GM11168 (cell line): ENCODE results near the gene PIAS4.
"Not testable (repeated sequence)": the region's sequence is repeated elsewhere in the genome, so short reads cannot be mapped to it uniquely, and the experiment has no call there.

Experiments
- in situ Hi-C: fragments of 300-500 bp; cut with MboI; formaldehyde crosslinking; loops from one replicate; pipeline ENCODE4 v1.12.0; 2022; ENCODE audit warnings: low sequenced_read_pairs; ENCODE audit not compliant: unreplicated experiment

PIAS4 gene, protein sequence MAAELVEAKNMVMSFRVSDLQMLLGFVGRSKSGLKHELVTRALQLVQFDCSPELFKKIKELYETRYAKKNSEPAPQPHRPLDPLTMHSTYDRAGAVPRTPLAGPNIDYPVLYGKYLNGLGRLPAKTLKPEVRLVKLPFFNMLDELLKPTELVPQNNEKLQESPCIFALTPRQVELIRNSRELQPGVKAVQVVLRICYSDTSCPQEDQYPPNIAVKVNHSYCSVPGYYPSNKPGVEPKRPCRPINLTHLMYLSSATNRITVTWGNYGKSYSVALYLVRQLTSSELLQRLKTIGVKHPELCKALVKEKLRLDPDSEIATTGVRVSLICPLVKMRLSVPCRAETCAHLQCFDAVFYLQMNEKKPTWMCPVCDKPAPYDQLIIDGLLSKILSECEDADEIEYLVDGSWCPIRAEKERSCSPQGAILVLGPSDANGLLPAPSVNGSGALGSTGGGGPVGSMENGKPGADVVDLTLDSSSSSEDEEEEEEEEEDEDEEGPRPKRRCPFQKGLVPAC

DNA sequence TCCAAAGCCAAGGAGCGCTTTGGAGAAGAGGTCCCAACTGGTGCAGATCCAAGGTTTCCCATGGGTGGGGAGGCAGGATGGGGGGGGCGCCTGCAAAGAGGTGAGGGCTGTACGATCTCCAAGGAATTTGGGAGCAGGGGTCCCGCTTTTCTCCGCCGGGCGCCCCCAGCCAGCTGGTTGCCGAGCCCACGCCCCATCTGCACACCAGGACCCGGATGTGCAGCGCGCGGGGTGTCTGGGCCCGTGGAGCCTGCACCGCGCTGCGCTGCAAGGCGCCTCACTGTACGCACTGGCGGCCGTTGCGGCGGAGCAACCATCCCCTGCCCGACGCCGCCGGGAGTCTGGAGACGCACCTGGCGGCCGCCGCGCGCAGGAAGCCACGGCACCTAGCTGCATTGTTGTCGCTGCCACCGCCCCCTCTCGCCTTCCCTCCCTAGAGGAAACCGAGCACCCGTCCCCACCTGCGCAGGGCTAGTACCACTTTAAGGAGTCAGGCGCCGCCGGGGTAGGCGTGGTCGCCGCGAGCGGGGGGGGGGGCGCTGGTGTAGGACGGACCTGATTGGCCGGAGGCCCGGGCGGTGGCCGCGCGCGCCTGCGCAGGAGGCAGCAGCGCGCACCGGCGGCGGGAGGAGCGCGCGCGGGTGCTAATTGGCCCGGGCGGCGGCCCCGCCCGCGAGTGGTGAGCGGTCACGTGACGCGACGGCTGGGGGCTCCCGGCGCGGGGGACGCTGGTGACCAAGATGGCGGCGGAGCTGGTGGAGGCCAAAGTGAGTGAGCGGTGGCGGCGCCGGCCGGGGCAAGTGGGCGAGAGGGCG, at the start of gene PIAS4:
TSS of gene PIAS4 (plus strand) at position 716 of the 815 bp plus-strand sequence. CDS start at position 741, 25 bp downstream.
- in situ Hi-C loops = no loop called here

DNA sequence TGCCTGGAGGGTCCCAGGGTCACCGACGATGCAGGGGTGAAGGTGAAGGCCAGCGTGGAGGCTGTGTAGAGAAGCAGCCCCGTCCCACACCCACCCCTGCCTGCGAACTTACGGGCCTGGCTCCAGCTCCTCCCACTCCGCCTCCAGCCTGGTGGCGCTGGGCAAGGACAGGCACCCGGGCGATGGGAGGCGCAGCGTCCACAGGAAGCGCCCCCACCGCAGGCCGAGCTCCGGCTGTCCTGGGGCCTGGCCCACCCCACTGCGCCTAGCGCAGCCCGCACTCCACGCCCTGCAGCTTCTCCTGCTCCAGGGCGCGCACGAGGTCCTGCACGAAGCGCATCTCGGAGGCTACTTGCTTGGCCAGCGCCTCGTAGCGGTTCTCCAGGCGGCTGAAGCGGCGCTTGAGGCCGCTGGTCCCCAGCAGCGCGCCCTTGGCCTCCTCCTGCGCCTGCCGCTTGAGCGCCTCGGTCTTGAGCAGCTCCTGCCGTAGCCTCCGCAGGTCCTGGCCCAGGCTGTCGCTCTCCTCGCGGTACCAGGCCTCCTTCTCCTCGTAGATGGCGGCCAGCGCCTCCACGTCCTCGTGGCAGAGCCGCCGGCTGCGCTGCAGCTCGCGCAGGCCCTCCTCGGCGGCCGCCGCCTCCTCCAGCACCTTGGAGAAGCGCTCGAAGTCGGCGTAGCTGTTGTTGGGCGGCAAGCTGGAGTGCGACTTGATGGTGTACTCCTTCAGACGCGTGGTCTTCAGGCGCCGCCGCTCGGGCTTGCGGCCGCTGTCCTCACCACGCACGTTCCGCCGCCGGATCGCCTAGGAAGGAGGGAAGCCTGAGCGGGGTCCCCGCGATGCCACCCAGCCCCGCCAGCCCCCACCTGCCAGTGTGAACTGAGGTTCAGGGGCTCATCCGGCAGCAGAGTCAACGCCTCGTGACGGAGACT, 48.4 kb upstream of the PIAS4 start:
- in situ Hi-C loops = no loop called here

GRCh38 chr19:3959766-3960131, 47.8 kb upstream of the PIAS4 start:
- in situ Hi-C loops = no loop called here

GRCh38 chr19:3961007-3961406, 46.5 kb upstream of the PIAS4 start:
- in situ Hi-C loops = no loop called here

DNA sequence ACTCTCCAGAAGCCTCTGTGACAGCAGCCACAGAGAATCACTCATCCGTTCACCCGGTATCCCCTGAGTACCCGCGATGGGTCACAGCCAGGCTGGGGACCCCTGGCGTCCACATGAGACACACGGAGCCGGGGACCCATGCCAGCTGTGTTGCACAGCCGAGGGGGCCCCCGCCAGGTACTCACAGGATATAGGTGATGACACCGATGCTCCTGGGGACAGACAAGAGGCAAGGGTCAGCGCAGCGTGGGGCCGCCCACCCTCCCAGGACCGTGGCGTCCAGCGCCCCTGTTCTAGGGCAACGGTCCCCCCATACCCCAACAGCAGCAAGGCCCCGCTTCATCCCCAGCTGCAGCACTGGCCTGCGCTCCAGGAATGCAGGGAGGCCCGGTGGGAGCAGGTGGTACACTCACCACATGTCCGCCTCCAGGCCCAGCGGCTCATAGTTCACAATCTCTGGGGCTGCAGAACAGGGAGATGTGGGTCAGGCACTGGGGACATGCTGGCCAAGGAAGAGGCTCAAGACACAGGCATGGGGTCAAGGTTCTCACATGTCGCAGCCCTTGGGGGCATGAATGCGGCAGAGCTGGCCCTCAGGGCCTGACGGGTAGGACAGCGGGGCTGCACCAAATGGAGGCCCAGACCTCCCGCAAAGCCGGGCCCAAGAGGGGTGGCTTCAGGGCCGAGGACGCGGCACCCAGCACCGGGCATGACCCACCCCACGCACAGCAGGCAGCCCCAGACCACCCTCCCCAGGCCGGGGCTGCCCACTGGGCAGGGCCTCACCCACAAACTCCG, 43.9 kb upstream of the PIAS4 start:
- in situ Hi-C loops = no loop called here

DNA sequence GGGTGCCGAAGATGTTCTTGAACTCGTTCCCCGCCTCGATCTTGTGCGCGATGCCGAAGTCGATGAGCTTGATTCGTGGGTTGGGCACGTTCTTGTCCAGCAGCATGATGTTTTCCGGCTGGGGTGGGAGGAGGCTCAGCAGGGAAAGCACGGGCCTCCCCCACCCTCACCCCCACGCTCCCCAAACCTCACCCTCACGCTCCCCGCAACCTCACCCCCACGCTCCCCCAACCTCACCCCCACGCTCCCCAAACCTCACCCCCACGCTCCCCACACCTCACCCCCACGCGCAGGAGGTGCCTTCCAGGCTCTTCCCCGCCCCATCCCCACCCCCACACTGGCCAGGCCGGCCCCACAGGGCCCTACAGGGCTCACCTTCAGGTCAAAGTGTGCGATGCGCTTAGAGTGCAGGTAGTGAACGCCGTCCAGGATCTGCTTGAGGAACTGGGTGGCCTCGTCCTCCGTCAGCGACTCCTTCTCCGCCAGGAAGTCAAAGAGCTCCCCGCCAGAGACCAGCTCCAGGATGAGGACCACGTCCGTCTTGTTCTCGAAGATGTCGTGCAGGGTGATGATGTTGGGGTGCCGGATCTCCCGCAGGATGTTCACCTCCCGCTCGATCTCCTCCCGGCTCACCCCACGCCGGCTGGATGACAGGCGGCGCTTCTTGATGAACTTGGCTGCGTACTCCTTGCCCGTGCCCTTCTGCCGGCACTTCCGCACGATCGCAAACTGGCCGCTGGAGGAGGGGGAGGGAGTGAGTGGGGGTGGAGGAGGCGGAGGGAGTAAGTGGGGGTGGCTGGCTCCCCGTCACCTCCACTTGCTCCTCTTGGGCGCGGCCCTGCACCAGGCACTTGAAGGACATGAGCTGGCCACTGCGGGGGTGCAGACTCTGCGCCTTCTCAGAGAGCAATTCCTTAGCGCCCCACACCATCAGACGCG, 43.0 kb upstream of the PIAS4 start:
- in situ Hi-C loops = no loop called here

DNA sequence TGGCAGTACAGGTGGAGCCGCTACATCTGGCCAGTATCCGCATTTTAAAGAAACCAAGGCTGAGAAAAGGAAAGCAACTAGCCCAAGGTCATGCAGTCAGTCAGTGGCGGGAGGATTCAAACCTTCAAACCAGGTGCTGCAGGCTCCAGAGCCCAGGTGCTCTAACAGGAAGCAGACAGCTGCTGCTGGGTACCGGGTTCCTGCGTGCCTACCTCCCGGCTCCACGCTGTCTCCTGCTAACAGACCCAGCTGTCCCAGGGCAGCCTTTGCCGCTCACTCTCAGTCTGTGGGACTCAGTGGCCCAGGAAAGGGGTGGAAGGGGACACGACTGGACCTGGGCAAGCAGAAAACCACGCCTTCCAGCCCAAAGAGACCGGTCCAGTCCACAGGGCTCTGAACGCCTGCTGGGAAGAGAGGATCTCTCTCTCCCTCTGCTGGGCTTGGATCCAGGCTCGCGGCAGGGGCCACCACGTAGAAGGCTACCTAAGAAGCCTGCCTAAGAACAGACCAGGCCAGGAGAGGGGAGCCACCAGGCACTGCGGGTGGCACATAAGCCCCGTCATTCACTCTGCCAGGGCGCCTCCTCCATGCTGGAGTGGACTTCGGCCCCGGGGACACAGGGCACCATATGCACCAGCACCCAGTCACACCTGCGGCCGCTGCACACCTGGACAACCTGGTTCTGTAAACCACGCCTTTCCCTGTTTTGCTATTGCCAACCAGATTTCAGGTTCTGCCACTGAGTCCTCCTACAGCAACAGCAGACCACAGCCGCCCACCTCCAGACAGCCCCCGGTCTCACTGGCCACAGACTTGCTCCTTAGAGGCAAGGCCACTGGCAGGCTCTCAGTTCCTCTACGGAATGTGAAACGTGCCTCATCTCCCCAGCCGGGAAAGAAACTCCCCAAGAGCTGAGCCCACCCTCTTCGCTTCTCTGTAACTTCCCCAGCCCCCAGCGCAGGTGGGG, 41.2 kb upstream of the PIAS4 start:
- in situ Hi-C loops = no loop called here

DNA sequence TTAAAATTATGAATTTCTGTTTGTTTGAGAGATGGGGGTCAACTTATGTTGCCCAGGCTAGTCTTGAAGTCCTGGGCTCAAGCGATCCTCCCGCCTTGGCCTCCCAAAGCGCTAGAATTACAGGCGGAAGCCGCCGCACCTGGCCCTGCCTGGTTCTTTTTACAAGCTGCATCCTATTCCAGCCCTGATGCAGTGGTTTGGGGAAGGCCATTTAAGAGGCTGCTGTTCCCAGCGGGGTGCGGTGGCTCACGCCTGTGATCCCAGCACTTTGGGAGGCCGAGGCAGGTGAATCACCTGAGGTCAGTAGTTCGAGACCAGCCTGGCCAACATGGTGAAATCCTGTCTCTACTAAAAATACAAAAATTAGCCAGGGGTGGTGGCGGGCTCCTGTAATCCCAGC, 39.6 kb upstream of the PIAS4 start:
- in situ Hi-C loops = not testable (repeated sequence)

- in situ Hi-C loops = no loop called here
These were observed 38.7 kb upstream of the PIAS4 start for GRCh38 chr19:3968556-3969434.

DNA sequence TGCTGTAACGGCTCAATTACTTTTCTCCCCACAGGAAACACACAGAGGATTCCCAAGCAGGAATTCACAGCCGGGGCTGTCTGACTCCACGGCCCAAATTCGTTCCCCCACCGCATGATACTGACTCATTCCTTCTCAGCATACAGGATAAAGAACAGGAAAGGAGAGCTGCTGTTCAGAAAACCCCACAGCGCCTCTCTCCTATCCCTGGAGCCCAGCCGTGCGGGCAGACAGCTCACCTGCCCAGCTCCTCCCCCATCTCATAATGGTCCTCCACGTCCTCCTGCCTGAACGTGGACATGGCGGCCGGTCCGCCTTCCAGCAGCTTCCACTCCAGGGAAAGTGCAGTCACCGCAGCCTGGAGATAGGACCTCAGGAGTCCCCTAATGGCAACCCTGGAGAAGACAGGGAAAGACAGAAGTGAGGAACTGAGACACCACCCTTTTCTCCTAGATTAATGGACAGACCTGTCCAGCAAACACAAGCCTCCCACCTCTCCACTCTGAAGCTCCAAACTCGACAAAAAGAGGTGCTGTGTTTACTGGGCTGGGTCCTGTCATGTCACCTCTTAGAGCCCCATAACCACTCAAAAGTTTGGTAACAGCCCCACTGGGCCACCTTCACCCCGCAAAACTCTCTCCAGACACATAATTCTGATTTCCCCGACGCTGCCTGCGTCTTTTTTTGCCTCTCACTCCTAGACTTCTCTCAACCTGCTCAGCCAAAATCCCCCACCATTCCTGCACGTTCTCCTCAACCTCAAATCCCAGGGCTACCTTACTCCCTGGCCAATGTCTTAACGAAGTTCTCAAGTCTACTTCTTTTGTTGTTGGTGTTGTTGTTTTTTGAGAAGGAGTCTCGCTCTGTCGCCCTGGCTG, 37.9 kb upstream of the PIAS4 start:
- in situ Hi-C loops = no loop called here

DNA sequence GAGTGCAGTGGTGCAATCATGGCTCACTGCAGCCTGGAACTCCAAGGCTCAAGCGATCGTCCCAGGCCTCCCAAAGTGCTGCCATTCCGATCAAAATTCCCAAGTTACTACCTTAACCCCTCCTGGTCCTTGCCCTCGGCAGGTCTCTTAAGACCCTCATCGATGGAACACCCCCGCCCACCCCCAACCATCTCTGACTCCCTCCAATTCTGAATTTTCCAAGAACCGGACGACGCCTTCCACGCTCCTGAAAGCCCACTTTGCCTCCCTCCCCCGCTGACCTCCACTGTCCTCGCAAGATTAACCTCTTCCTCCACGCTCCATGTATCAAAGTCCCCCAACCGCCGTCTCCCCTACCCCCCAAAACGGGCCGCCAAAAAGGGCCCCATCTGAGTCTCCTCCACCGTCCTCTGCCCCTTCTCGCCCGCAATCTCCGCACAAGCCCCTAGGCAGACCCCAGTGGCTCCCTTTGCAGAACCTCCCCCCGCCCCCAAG, 37.2 kb upstream of the PIAS4 start:
- in situ Hi-C loops = no loop called here

DNA sequence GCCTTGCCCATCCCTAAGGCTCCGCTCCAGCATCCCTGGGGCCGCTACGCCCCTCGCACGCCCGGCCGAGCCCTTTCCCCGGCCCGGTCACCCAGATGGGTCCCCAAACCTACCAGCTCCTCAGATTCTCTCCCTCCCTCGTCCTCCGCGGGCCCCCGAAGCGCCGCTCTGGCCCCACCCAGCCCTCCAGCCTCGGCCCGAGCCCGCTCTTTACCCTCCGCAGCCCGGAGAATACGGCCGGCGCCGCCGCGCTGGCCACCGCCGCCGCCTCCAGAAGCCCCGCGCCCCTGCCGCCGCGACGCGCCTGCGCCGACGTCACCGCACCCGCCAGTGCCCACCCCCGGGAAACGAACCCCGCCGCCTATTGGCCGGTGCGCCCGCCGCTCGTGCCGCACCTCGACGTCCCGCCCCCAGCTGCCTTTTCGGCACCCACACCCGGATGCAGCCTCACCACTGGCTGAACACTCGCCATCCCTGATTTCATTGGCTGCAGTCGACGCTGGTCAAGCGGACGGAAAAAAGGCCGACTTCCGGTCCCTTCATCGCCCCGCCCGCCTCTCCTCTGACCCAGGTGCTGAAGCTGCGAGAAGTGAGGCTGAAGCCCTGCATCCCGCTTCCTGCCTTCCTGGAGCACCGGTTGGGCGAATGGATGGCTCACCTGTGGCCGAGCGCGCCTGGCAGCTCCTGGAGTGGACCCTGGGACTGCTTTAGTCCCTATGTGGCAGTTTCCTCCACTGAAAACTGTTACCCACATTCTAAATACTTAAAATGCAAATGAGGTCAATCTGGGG, 36.5 kb upstream of the PIAS4 start, which contains the start of gene DAPK3:
TSS of gene DAPK3 (minus strand) at position 292 of the 791 bp plus-strand sequence. CDS start 1,364 bp downstream, outside the sequence.
- in situ Hi-C loops = no loop called here

GRCh38 chr19:3975144-3975543, 32.4 kb upstream of the PIAS4 start:
- in situ Hi-C loops = no loop called here

DNA sequence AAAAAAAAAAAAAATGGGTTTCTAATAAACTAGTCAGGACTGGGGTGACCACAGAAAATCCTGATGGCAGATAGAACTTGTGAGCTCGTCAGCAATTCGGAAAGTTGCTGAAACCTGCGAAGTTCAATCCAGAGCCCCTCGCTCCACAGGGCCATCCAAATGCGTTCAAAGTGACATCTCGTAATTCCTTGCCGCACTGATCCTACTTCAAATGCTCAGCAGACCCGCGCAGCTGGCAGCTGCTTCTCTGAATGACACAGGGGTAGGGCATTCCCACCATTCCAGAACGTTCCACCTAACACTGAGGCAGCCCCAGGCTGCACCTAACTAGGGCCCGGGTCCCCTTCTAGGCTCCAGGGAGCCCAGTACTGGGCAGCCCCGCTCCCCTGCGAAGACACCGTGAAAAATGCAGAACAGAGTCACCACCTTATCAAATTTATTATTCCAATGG, 31.9 kb upstream of the PIAS4 start:
- in situ Hi-C loops = no loop called here
